Osteoblast (primary cell): ENCODE data around the gene SVOP. TPM values are rescaled to one million over a fixed set of nuclear protein-coding genes. Genes with fewer than 3 reads are reported as not detected.

Experiments used
- DNase-seq: peaks from one replicate; pipeline ENCODE4 v3.0.0; 2011; ENCODE audit warnings: low spot score, mixed read lengths; ENCODE audit not compliant: insufficient read length; ENCODE audit errors: missing footprints
- H2AFZ ChIP-seq: 2 replicates; pipeline ENCODE4 v1.6.0; 2011; ENCODE audit warnings: mild to moderate bottlenecking, low read length
- H3K27ac ChIP-seq: 2 replicates; pipeline ENCODE4 v1.5.1; 2011; ENCODE audit warnings: mild to moderate bottlenecking, low read depth, low read length, moderate library complexity
- H3K27me3 ChIP-seq: 2 replicates; pipeline ENCODE4 v1.6.0; 2012; ENCODE audit warnings: mild to moderate bottlenecking, control low read depth, inconsistent platforms, low read length, moderate library complexity; ENCODE audit not compliant: insufficient read depth
- H3K36me3 ChIP-seq: 2 replicates; pipeline ENCODE4 v1.5.1; 2011; ENCODE audit warnings: mild to moderate bottlenecking, low read length, control low read depth, moderate library complexity; ENCODE audit not compliant: insufficient read depth
- H3K4me1 ChIP-seq: 2 replicates; pipeline ENCODE4 v1.5.1; 2011; ENCODE audit warnings: mild to moderate bottlenecking, low read length, control low read depth, moderate library complexity; ENCODE audit not compliant: insufficient read depth
- H3K4me2 ChIP-seq: 2 replicates; pipeline ENCODE4 v1.6.0; 2011; ENCODE audit warnings: mild to moderate bottlenecking, low read length; ENCODE audit not compliant: insufficient read depth
- H3K4me3 ChIP-seq: fragments of 200-600 bp; sonication (generic); 3 replicates; pipeline ENCODE4 v1.5.1; 2012; ENCODE audit warnings: mild to moderate bottlenecking, low read length, inconsistent platforms; ENCODE audit not compliant: insufficient read depth
- H3K79me2 ChIP-seq: 2 replicates; pipeline ENCODE4 v1.6.0; 2012; ENCODE audit warnings: mild to moderate bottlenecking, low read length, control low read depth, inconsistent platforms; ENCODE audit not compliant: insufficient read depth
- H3K9me3 ChIP-seq: 2 replicates; pipeline ENCODE4 v1.5.1; 2011; ENCODE audit warnings: low read depth, low read length, control low read depth
- H4K20me1 ChIP-seq: 2 replicates; pipeline ENCODE4 v1.6.0; 2012; ENCODE audit warnings: mild to moderate bottlenecking, low read length, control low read depth; ENCODE audit not compliant: insufficient read depth
- small RNA-seq: library from RNA; depleted of rRNA; stranded (forward); fragments of <200 nt; gene quantifications from one replicate; pipeline ENCODE3, GENCODE V24; 2012
- total RNA-seq: library from RNA; depleted of rRNA; stranded (reverse); fragments of >200 nt; gene quantifications from 2 replicates; pipeline ENCODE4 v1.2.3, GENCODE V29; 2012
- TF ChIP-seq, protein P1 (sequence below): IDR thresholded peaks from 2 replicates; pipeline ENCODE4 v1.5.1; 2011; ENCODE audit warnings: mild to moderate bottlenecking, low read depth, low read length, moderate library complexity; ENCODE audit errors: extremely low read depth

Gene SVOP
- total RNA-seq, 1 donor = not detected

DNA sequence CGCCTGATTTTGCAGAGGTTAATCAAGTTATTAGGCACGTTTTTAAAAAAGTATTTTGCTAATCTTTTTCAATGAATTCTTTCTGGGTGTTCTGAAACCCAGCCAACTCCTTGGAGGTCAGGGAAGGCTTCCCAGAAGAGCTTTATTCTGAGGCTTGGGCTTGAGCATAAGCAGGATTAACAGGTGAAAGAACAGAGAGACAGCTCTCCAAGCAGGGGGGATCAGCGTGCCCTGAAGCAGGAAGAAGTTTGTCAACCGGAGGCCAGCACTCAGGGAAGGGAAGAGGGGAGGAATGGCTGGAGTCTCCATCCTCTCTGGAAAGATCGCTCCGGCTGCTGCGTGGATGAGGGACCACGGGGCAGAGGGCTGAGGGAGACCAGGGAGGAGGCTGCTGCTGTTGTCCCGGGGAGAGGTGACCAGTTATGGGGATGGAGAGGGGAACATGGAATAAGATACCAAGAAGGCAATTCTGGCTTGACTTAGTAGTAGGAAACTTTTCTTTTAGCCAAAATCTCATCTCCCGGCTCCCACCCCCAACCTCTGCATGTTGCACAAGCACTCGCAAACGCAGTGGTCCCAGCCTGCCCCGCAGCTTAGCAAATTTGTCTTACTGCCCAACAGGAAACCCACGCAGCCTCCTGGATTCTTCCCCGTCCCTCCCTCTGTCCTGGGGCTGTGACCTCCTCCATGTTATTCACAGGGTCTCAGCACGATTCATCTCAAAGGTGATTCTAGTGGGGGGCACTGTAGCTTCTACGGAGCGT, 162.4 kb downstream of the SVOP start:
- TF ChIP-seq, protein P1, sequence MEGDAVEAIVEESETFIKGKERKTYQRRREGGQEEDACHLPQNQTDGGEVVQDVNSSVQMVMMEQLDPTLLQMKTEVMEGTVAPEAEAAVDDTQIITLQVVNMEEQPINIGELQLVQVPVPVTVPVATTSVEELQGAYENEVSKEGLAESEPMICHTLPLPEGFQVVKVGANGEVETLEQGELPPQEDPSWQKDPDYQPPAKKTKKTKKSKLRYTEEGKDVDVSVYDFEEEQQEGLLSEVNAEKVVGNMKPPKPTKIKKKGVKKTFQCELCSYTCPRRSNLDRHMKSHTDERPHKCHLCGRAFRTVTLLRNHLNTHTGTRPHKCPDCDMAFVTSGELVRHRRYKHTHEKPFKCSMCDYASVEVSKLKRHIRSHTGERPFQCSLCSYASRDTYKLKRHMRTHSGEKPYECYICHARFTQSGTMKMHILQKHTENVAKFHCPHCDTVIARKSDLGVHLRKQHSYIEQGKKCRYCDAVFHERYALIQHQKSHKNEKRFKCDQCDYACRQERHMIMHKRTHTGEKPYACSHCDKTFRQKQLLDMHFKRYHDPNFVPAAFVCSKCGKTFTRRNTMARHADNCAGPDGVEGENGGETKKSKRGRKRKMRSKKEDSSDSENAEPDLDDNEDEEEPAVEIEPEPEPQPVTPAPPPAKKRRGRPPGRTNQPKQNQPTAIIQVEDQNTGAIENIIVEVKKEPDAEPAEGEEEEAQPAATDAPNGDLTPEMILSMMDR = no peak
- Histone ChIP-seq H2AFZ (peak overlapping the region; percentile 69), H3K27ac (peak overlapping the region; percentile 74), H3K4me2 (peak overlapping the region; percentile 91), H3K4me3 (peak overlapping the region; percentile 70), H4K20me1 (no peaks in the 10 kb centered on the region), H3K79me2 (peaks cover 36% of the 10 kb centered on the region), H3K36me3 (peaks cover 9% of the 10 kb centered on the region), H3K27me3 (no peaks in the 10 kb centered on the region), H3K9me3 (no peaks in the 10 kb centered on the region), H3K4me1 (peaks cover 38% of the 10 kb centered on the region)
- DNase-seq = no peak

Small RNA genes lying within 50 kb of the gene (small RNA-seq; reads per million reads assigned to genes)
- gene AC190387.1 (not detected), gene RNA5SP372 (not detected), gene RNU6-361P (not detected)

Other genes with a start within 250 kb of the SVOP start
- 31.8 and 34.2 TPM in 2 replicates for gene SSH1, start 163.5 kb downstream of the SVOP start, total RNA-seq
- gene DAO, start 141.0 kb downstream of the SVOP start, total RNA-seq = not detected in 2 replicates
- gene USP30, start 31.5 kb upstream of the SVOP start, total RNA-seq = 10.1 and 15.6 TPM in 2 replicates
- gene ALKBH2, start 72.4 kb upstream of the SVOP start, total RNA-seq = 22.4 and 25.0 TPM in 2 replicates
- gene UNG, start 76.5 kb upstream of the SVOP start, total RNA-seq = 38.0 and 41.8 TPM in 2 replicates
- gene ACACB, start 95.5 kb upstream of the SVOP start, total RNA-seq = 13.8 and 16.2 TPM in 2 replicates